ENCODE results near the gene PRDM16.

The PRDM16 gene

GRCh38 chr1:3423896-3424611 lies 355.1 kb downstream of the PRDM16 start:
- ATAC-seq: no peak

- ATAC-seq: no peak
Measured at GRCh38 chr1:3425486-3426215, 356.6 kb downstream of the PRDM16 start.

GRCh38 chr1:3426956-3427535 lies 358.0 kb downstream of the PRDM16 start:
- ATAC-seq: no peak

GRCh38 chr1:3427711-3428704 lies 359.0 kb downstream of the PRDM16 start:
- ATAC-seq: no peak

GRCh38 chr1:3428899-3429298 lies 359.9 kb downstream of the PRDM16 start:
- ATAC-seq: no peak

- no peak for ATAC-seq
Measured at GRCh38 chr1:3429320-3429719, 360.3 kb downstream of the PRDM16 start.

- no peak for ATAC-seq
Measured at GRCh38 chr1:3429766-3430165, 360.8 kb downstream of the PRDM16 start.

- no peak for ATAC-seq
Measured at GRCh38 chr1:3430406-3430805, 361.4 kb downstream of the PRDM16 start.

GRCh38 chr1:3430820-3431219 lies 361.8 kb downstream of the PRDM16 start:
- ATAC-seq: no peak

- ATAC-seq: no peak
Measured at GRCh38 chr1:3431266-3431665, 362.3 kb downstream of the PRDM16 start.

GRCh38 chr1:3431686-3432085 lies 362.7 kb downstream of the PRDM16 start:
- ATAC-seq: no peak

- no peak for ATAC-seq
Measured at GRCh38 chr1:3432306-3432705, 363.3 kb downstream of the PRDM16 start.

GRCh38 chr1:3433076-3433475 lies 364.1 kb downstream of the PRDM16 start:
- no peak for ATAC-seq

- ATAC-seq: no peak
Measured at GRCh38 chr1:3433596-3434320, 364.8 kb downstream of the PRDM16 start.

- ATAC-seq: no peak
Measured at GRCh38 chr1:3434406-3435110, 365.6 kb downstream of the PRDM16 start.

GRCh38 chr1:3435666-3436065 lies 366.7 kb downstream of the PRDM16 start:
- ATAC-seq: no peak

- no peak for ATAC-seq
Measured at GRCh38 chr1:3436451-3436850, 367.4 kb downstream of the PRDM16 start.

- ATAC-seq: no peak
Measured at GRCh38 chr1:3436901-3437300, 367.9 kb downstream of the PRDM16 start.

- no peak for ATAC-seq
Measured at GRCh38 chr1:3438661-3439180, 369.7 kb downstream of the PRDM16 start.

GRCh38 chr1:3439346-3440299 lies 370.6 kb downstream of the PRDM16 start:
- ATAC-seq: no peak

Data from activated CD4-positive, CD25-positive, alpha-beta regulatory T cell treated with anti-CD3 and anti-CD28 coated beads, Interleukin-2, amount 50 U/mL, for 24 hours (primary cell).